Astrocyte (in vitro differentiated cells and primary cell): ENCODE measurements around the gene ZNF174. TPM values are rescaled to one million over a fixed set of nuclear protein-coding genes. Genes with fewer than 3 reads are reported as not detected.
A peak's percentile ranks its signal among the peaks of the same experiment; 100 is the strongest.

Experiments
- DNase-seq: peaks from one replicate; pipeline ENCODE4 v3.0.0-alpha.2; 2010; ENCODE audit warnings: low read depth
- FAIRE-seq: peaks from 2 replicates; lab custom pipeline; 2011; peaks lifted over from hg19 to GRCh38; lab: Jason Lieb, UNC
- H2AFZ ChIP-seq: 2 replicates; pipeline ENCODE4 v1.6.0; 2012; ENCODE audit warnings: low read depth, low read length, inconsistent platforms
- H3K27ac ChIP-seq: 2 replicates; pipeline ENCODE4 v1.5.1; 2011; ENCODE audit warnings: low read depth, low read length, inconsistent platforms
- H3K27me3 ChIP-seq: 2 replicates; pipeline ENCODE4 v1.6.0; 2011; ENCODE audit warnings: low read length, inconsistent platforms; ENCODE audit not compliant: insufficient read depth
- H3K36me3 ChIP-seq: 2 replicates; pipeline ENCODE4 v1.5.1; 2011; ENCODE audit warnings: low read length, inconsistent platforms; ENCODE audit not compliant: insufficient read depth
- H3K4me1 ChIP-seq: 2 replicates; pipeline ENCODE4 v1.5.1; 2011; ENCODE audit warnings: low read length, inconsistent platforms; ENCODE audit not compliant: insufficient read depth
- H3K4me2 ChIP-seq: 2 replicates; pipeline ENCODE4 v1.6.0; 2012; ENCODE audit warnings: low read length, inconsistent platforms
- H3K4me3 ChIP-seq: 2 replicates; pipeline ENCODE4 v1.5.1; 2011; ENCODE audit warnings: low read depth, mild to moderate bottlenecking, low read length, inconsistent platforms; ENCODE audit not compliant: insufficient read depth
- H3K79me2 ChIP-seq: 2 replicates; pipeline ENCODE4 v1.6.0; 2012; ENCODE audit warnings: mild to moderate bottlenecking, low read length, inconsistent platforms; ENCODE audit not compliant: insufficient read depth
- H3K9ac ChIP-seq: 2 replicates; pipeline ENCODE4 v1.6.0; 2012; ENCODE audit warnings: mild to moderate bottlenecking, low read length, inconsistent platforms
- H3K9me3 ChIP-seq: 2 replicates; pipeline ENCODE4 v1.5.1; 2012; ENCODE audit warnings: low read depth, mild to moderate bottlenecking, low read length, inconsistent platforms; ENCODE audit not compliant: insufficient read depth
- H4K20me1 ChIP-seq: 2 replicates; pipeline ENCODE4 v1.6.0; 2012; ENCODE audit warnings: low read length, inconsistent platforms; ENCODE audit not compliant: insufficient read depth
- H3K27ac Mint-ChIP-seq: one replicate; pipeline ENCODE4 v1.8.0; 2021; ENCODE audit warnings: mild to moderate bottlenecking, mixed read lengths; ENCODE audit not compliant: unreplicated experiment
- H3K27me3 Mint-ChIP-seq: one replicate; pipeline ENCODE4 v1.8.0; 2021; ENCODE audit warnings: low read depth, mixed read lengths; ENCODE audit not compliant: unreplicated experiment
- H3K36me3 Mint-ChIP-seq: one replicate; pipeline ENCODE4 v1.8.0; 2021; ENCODE audit warnings: low read depth, mixed read lengths; ENCODE audit not compliant: unreplicated experiment
- H3K4me1 Mint-ChIP-seq: one replicate; pipeline ENCODE4 v1.8.0; 2021; ENCODE audit warnings: low read depth, mixed read lengths; ENCODE audit not compliant: unreplicated experiment
- H3K4me3 Mint-ChIP-seq: one replicate; pipeline ENCODE4 v1.8.0; 2021; ENCODE audit warnings: mild to moderate bottlenecking, moderate library complexity, mixed read lengths; ENCODE audit not compliant: unreplicated experiment
- H3K9me3 Mint-ChIP-seq: one replicate; pipeline ENCODE4 v1.8.0; 2021; ENCODE audit warnings: mild to moderate bottlenecking, mixed read lengths; ENCODE audit not compliant: unreplicated experiment
- EZH2 ChIP-seq: IDR thresholded peaks from 2 replicates; pipeline ENCODE4 v1.6.1; 2012; ENCODE audit warnings: mild to moderate bottlenecking, low read length, inconsistent platforms; ENCODE audit not compliant: insufficient read depth
- total RNA-seq: library from RNA; stranded (reverse); gene quantifications from 2 replicates; pipeline ENCODE4 v1.2.1, GENCODE V29; 2021
- TF ChIP-seq, protein P1 (sequence below): IDR thresholded peaks from 2 replicates; pipeline ENCODE4 v1.5.1; 2011; ENCODE audit warnings: low read depth, mild to moderate bottlenecking, inconsistent platforms, low read length, moderate library complexity; ENCODE audit not compliant: insufficient read depth

The ZNF174 gene
- total RNA-seq, 1 donor from 2014 or later: 9.7 TPM

- Mint-ChIP-seq H3K27me3 (no peaks in the 10 kb centered on the region), H3K4me3 (peak overlapping the region; percentile 91), H3K36me3 (peaks cover 47% of the 10 kb centered on the region), H3K27ac (peak overlapping the region; percentile 90), H3K4me1 (peaks cover 5% of the 10 kb centered on the region), H3K9me3 (peaks cover 18% of the 10 kb centered on the region)
- peaks cover 9% of the 10 kb centered on the region for H3K4me1 ChIP-seq
- H3K4me2 ChIP-seq: peak overlapping the region; percentile 90
- peak overlapping the region; percentile 93 for H3K9ac ChIP-seq
- peaks cover 10% of the 10 kb centered on the region for H3K9me3 ChIP-seq
- peaks cover 37% of the 10 kb centered on the region for H3K79me2 ChIP-seq
- H2AFZ ChIP-seq: peak overlapping the region; percentile 86
- TF ChIP-seq EZH2: no peak
- TF ChIP-seq, protein P1, sequence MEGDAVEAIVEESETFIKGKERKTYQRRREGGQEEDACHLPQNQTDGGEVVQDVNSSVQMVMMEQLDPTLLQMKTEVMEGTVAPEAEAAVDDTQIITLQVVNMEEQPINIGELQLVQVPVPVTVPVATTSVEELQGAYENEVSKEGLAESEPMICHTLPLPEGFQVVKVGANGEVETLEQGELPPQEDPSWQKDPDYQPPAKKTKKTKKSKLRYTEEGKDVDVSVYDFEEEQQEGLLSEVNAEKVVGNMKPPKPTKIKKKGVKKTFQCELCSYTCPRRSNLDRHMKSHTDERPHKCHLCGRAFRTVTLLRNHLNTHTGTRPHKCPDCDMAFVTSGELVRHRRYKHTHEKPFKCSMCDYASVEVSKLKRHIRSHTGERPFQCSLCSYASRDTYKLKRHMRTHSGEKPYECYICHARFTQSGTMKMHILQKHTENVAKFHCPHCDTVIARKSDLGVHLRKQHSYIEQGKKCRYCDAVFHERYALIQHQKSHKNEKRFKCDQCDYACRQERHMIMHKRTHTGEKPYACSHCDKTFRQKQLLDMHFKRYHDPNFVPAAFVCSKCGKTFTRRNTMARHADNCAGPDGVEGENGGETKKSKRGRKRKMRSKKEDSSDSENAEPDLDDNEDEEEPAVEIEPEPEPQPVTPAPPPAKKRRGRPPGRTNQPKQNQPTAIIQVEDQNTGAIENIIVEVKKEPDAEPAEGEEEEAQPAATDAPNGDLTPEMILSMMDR: no peak
- no peaks in the 10 kb centered on the region for H4K20me1 ChIP-seq
- H3K4me3 ChIP-seq: peak overlapping the region; percentile 83
- peak; percentile 20 for DNase-seq
- peak overlapping the region; percentile 70 for H3K27ac ChIP-seq
- peaks cover 29% of the 10 kb centered on the region for H3K36me3 ChIP-seq
- H3K27me3 ChIP-seq: no peaks in the 10 kb centered on the region
- no peak for FAIRE-seq
Measured at GRCh38 chr16:3401719-3402397, 843 bp downstream of the ZNF174 start.

DNA sequence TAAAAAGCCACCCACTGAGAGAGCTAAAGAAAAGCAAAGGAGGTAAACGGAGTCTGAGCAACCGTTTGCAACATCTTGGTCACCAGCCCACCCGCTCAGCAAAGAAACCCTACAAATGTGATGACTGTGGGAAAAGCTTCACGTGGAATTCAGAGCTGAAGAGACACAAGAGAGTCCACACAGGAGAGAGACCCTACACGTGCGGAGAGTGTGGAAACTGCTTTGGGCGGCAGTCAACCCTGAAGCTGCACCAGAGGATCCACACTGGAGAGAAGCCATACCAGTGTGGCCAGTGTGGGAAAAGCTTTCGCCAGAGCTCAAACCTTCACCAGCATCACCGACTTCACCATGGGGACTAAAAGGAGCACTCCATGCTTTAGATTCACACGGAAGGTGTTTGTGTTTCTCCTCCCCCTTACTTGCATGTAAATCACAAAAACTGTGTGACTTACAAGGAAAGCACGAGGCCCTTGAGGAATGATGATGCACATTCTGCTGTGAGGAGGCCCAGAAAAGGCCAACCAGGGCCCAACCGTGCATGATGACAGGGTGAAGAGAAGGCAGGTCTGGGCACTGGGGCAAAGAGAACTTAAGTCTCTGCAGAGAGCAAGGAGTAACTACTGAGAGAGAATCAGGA is 7.7 kb downstream of the ZNF174 start:
- Histone ChIP-seq H4K20me1 (no peaks in the 10 kb centered on the region), H3K27me3 (no peaks in the 10 kb centered on the region), H3K9ac (no peak overlapping the region), H3K9me3 (peaks cover 58% of the 10 kb centered on the region), H3K36me3 (peaks cover 22% of the 10 kb centered on the region), H3K4me3 (no peak overlapping the region), H3K27ac (no peak overlapping the region), H3K4me1 (no peaks in the 10 kb centered on the region), H3K4me2 (no peak overlapping the region), H2AFZ (no peak overlapping the region), H3K79me2 (peaks cover 7% of the 10 kb centered on the region)
- FAIRE-seq (no peak), DNase-seq (no peak)
- Mint-ChIP-seq H3K9me3 (peaks cover 64% of the 10 kb centered on the region), H3K4me3 (no peak overlapping the region), H3K27ac (no peak overlapping the region), H3K4me1 (no peaks in the 10 kb centered on the region), H3K36me3 (peaks cover 70% of the 10 kb centered on the region), H3K27me3 (no peaks in the 10 kb centered on the region)
- TF ChIP-seq, protein P1: no peak
- TF ChIP-seq EZH2: no peak
